Measurements from ENCODE around the gene PDE8A.
"Not testable (repeated sequence)": the region's sequence is repeated elsewhere in the genome, so short reads cannot be mapped to it uniquely, and the experiment has no call there.

Gene PDE8A

DNA sequence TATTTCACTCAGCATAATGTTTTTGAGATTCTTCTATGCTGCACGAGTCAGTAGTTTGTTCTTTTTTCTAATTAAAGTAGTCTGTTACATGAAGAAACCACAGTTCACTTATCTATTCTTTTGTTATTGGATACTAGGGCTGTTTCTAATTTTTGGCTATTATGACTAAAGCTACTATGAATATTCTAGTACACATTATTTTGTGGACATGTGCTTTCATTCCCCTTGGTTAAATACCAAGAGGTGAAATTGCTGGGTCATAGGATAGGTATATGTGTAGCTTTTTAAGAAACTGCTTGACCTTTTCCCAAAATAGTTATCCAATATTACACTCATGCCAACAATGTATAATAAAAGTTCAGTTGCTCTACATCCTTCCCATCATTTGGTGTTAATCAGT, 8.9 kb downstream of the PDE8A start:
- FAIRE-seq (no peak), DNase-seq (ENCODE audit: low spot score) (no peak)

- DNase-seq (ENCODE audit: low spot score) (no peak), FAIRE-seq (no peak)
These were observed 9.5 kb downstream of the PDE8A start for GRCh38 chr15:84991014-84991712.

DNA sequence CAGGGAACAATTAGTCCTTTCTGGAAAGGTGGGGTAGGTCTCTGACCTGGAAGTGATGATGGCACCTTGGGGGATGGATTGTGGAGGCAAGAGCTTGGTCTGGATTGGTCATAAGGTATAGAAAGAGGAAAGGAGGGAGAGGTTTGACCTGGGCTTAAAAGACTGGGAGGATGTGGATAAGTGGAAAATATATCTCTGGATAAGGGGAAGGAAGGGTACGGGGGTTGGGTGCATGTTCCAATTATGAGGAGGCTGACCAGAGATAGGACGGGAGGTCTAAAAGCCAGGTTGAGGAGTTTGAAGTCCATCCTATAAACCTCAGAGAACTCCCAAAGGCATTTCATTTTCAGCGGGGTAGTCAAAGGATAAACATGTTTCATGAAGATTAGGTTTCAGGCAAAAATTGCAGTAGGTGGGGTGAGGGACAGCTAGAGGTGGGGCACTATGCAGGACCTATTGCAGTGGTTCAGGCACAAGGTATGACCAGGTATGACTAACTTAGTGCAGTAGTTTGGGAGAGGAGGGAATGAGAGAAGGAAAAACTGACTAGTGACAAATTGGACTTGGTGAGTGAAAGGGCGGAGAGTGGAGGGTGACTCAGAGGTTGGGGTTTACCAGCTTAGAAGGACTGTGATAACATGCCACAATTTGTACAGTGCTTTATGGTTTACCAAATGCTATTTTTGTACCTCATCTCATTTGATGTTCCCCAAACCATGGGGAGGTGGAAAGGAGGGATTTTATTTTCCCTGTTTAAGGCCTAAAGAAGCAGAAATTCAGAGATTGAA, 10.7 kb downstream of the PDE8A start:
- FAIRE-seq: peak; percentile 71

DNA sequence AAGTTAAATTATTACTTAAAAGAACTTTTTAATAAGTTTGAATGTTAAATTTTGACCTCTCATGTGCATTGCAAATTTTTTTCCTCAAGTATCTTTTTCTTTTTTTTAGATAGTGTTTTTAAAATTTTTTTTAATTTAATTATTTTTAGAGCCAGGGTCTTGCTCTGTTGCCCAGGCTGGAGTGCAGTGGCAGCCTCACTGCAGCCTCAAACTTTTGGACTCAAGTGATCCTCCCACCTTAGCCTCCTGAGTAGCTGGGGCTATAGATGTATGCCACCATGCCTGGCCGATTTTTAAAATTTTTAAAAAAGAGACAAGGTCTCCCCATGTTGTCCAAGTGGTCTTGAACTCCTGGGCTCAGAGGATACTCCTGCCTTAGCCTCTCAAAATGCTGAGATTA, 14.4 kb downstream of the PDE8A start:
- no peak for FAIRE-seq
- DNase-seq (ENCODE audit: low spot score): no peak

More for the DNA sequence above, 10.7 kb downstream of the PDE8A start:
- peak; percentile 69 for DNase-seq (ENCODE audit: low spot score)

DNA sequence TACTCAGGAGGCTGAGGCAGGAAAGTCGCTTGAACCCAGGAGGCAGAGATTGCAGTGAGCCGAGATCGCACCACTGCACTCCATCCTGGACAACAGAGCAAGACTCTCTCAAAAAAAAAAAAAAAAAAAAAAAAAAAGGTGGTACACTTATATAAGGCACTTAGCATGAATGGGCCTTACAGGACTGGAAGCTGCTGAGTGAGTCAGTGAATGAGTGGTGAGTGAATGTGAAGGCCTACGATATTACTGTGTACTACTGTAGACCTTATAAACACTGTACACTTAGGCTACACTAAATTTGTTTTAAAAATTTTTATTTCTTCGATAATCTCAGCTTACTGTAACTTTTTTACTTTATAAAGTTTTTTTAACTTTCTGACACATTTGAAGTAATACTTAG, 15.1 kb downstream of the PDE8A start:
- not testable (repeated sequence) for FAIRE-seq; DNase-seq (ENCODE audit: low spot score)

GRCh38 chr15:84997214-84997613, 15.6 kb downstream of the PDE8A start:
- not testable (repeated sequence) for DNase-seq (ENCODE audit: low spot score); FAIRE-seq

DNA sequence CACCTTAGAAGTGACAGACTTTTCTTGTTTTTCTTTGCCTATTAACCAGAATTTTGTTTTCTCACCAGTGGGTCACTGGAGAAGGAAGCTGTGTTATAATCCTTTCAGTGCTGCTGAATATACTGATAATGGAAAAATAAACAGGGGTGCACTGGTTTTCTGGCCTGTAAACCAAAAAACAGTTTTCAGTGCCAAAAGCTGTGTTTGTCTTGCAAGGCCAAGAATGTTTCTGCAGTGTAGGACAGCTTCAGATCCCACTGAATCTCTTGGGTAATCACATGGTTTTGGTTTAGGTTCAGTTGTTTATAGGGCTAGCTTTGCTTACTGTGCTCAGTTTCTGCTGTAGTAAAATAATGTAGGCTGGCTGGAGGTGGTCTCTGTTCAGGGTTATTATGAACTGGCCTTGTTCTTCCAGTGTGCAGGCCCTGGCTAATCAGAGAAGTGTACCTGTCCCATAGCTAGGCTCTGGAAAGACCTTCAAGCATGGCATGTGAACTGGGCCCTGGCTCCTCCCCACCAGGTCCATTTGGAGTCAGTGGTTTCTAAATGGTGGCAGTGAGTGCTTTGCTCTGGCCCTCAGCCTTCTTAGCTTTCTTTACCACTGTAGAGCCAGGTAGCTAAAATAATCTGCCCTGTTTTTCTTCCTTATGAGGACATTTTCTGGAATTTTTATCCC, 18.7 kb downstream of the PDE8A start:
- no peak for FAIRE-seq
- DNase-seq (ENCODE audit: low spot score): no peak

GRCh38 chr15:85000937-85001336, 19.3 kb downstream of the PDE8A start:
- DNase-seq (ENCODE audit: low spot score) (no peak), FAIRE-seq (no peak)

DNA sequence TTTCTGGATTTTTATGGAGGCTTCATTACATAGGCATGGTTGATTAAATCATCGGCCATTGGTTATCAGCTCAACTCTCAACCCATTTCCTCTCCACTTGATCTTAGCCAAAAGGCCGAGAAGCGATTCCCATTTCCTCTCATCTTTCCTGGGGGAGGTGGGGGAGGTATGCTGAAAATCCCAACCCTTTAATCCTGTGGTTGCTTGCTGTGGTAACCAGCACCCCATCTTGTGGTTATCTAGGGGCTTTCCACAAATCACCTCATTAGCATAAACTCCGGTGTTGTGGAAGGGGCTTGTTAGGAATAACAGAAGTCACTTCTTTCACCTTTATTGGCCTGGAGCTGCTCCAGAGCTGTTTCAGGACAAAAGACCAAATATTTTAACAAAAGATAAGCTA, 20.9 kb downstream of the PDE8A start:
- FAIRE-seq (no peak), DNase-seq (ENCODE audit: low spot score) (no peak)

- no peak for DNase-seq (ENCODE audit: low spot score)
- FAIRE-seq: no peak
These were observed 22.1 kb downstream of the PDE8A start for GRCh38 chr15:85003593-85004312.

- no peak for DNase-seq (ENCODE audit: low spot score)
- FAIRE-seq: no peak
These were observed 22.9 kb downstream of the PDE8A start for GRCh38 chr15:85004550-85004949.

DNA sequence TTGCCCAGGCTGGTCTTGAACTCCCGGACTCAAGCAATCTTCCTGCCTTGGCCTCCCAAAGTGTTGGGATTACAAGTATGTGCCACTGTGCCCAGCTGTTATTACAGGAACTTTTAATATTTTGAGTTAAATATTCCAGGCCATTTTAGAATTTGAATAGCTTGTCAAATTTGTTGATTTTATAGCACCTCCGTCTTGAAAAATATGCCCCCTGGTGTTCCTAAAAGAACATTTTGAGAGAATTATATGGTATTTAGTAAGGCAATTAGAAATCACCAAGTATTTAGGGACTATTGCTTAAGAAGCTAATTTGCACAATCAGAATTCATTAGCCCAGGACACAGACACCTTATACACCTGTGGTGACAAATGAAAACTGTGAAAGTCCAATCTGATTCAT, 23.7 kb downstream of the PDE8A start:
- no peak for FAIRE-seq
- no peak for DNase-seq (ENCODE audit: low spot score)

- FAIRE-seq: no peak
These were observed 24.1 kb downstream of the PDE8A start for GRCh38 chr15:85005746-85006145.

DNA sequence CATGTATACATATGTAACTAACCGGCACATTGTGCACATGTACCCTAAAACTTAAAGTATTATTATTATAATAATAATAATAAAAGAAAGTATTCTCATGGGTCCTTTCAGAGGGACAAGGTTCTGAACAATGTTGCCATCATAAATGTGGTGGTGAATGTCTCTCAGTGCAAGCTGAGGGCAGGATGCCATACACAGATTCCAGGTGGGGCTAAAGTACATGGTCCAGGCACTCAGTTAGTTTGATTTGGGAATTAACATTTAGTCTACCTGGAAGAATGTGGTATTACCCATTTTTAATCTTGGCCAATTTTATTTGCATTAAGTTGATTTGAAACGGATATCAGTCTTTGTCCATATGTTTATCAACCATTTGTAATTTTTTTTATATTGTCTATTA, 24.5 kb downstream of the PDE8A start:
- FAIRE-seq (no peak), DNase-seq (ENCODE audit: low spot score) (no peak)

More at GRCh38 chr15:85005746-85006145, 24.1 kb downstream of the PDE8A start:
- DNase-seq (ENCODE audit: low spot score): no peak

DNA sequence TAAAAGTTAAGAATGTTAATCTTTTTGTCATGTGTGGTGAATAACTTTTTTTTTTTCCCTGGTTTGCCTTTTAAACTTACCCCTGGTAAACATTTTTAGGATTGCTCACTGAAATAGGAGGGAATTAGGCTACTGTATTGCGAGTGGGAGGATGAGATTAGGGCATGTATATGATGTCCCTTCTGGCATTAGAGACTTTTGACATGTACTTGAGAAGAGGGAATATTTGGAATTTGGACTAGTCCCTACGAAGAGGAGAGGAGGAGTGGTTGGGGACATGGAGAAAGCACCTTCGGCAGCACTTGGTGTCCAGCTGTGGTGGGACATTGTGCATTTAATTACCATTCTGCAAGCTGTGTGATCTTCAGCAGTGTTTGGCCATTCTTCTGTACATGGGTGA, 25.0 kb downstream of the PDE8A start:
- FAIRE-seq (no peak), DNase-seq (ENCODE audit: low spot score) (no peak)

GRCh38 chr15:85007137-85007536, 25.5 kb downstream of the PDE8A start:
- DNase-seq (ENCODE audit: low spot score) (no peak), FAIRE-seq (no peak)

DNA sequence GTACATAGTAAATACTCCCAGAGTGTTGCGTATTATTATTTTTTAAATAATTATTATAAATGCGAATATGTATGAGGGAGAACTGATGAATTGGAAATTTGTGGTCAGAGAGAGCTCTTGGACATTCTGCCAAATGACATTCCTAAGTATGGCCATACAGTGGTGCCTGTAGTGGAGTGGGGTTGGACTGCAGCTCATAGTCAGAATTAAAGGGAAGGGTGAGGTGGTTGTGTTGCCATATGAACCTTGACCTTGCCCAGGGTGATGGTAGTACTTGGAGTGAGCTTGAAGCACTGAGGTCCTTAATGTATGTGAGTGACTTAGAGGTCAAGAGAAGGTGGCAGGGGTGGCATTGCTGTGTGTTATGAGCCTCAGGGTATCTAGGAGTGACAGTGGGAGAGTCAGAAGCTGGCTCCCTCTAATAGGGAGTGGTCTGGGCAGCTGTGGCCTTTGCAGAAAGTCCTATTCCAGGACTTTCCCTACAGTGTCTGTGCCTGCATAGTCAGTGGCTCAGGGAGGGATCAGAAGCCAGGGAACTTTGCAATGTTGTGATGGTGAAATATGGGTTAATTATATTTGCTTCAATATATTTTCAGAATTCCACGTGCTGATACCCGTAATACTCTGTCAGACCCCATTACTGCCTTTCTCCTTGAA, 26.2 kb downstream of the PDE8A start:
- DNase-seq (ENCODE audit: low spot score): no peak
- FAIRE-seq: no peak

DNA sequence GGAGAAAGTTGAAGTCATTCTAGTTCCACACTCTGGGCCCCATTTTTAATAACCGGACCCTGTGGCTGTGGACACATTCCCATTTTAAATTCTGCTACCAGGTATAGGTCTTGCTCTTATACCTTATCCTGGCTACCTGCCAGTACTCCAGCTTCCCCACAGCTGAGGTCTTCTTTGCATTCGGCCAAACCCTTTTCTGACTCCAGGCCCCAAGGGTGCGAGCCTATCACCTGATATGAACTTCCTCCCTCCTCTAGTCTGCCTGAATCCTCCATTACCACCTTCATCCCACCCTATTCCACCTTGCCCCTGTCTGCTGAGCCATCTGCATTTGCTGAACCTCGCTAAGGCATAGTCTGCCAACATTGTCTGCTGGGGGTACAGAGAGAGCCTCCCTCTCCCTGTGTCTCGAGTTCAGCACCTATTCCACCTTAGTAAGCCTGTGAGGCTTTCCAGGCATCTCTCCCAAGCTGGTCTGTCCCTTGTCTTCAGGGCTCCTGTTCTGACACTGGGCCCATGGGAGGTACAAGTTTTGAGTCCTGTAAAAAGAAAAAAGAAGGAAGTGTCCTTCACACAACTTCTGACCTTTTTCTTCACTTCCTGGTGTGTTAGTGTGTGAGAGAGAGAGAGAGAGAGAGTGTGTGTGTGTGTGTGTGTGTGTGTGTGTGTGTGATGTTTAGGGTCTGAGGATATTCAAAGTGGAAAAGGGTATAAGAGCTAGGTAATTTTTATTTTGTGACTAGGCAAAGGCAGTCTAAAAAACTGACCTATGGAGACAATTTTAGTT, 27.0 kb downstream of the PDE8A start:
- DNase-seq (ENCODE audit: low spot score) (no peak), FAIRE-seq (no peak)

DNA sequence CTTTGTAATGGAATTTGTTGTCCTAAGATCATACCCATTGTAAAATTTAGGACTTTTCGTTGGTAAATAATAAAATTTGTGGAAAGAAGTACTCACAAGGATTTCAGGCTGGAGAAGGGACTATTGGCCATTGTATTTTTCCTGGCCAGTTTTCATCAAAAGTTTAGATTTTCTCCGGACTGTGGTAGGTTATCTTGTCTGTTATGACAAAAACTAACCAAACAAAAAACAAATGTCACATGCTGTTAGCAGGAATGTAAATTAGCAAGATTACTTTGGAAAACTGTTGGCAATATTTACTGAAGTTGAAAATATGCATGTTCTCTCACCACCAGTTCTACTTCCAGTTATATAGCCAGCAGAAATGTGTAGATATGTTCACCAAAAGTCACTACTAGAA, 27.8 kb downstream of the PDE8A start:
- DNase-seq (ENCODE audit: low spot score) (no peak), FAIRE-seq (no peak)

- DNase-seq (ENCODE audit: low spot score) (no peak), FAIRE-seq (no peak)
These were observed 28.4 kb downstream of the PDE8A start for GRCh38 chr15:85010071-85010385.
